ENCODE data around the gene CXCL16. TPM values are rescaled to one million over a fixed set of nuclear protein-coding genes. Genes with fewer than 3 reads are reported as not detected.

Gene CXCL16
- total and polyA plus RNA-seq, 2 experiments from 2014 or later: 1.6 to 4.1 TPM

- Histone ChIP-seq H3K9me3 (ENCODE audit: low read depth) (no peaks in the 10 kb centered on the region), H3K27ac (no peak overlapping the region), H3K9ac (no peak overlapping the region), H3F3A (ENCODE audit: insufficient read depth) (peaks cover 3% of the 10 kb centered on the region; the same call in 1 of the 2 replicates), H3K4me3 (no peak overlapping the region), H3K9me2 (ENCODE audit: insufficient read depth) (no peaks in the 10 kb centered on the region), H3K36me3 (ENCODE audit: low read depth) (no peaks in the 10 kb centered on the region), H3K4me1 (ENCODE audit: insufficient read depth) (peaks cover 4% of the 10 kb centered on the region; the same call in 1 of the 2 replicates), H2AFZ (no peak overlapping the region), H4K20me1 (ENCODE audit: insufficient read depth) (no peaks in the 10 kb centered on the region), H3K79me2 (ENCODE audit: insufficient read depth) (no peaks in the 10 kb centered on the region), H3K4me2 (ENCODE audit: unreplicated experiment) (no peak overlapping the region), H3K27me3 (replicated peaks; ENCODE audit: insufficient read depth) (peaks cover 13% of the 10 kb centered on the region)
- DNase-seq: no peak
- TF ChIP-seq EZH2phosphoT487 (IDR thresholded peaks at IDR 0.05; ENCODE audit: insufficient read depth, low read depth) (no peak), EZH2 (IDR thresholded peaks at IDR 0.05; ENCODE audit: insufficient read depth, poor library complexity, severe bottlenecking) (no peak)
- WGBS, 2 experiments (ENCODE audit: low coverage in 1 of 2, low lambda C conversion rate in 2 of 2, missing lambda C conversion rate in 2 of 2): 54 to 69% methylated on average over 3 of the region's 3 CpGs
- in situ Hi-C loops (cut with MboI): no loop called here
These were observed 24.9 kb upstream of the CXCL16 start for GRCh38 chr17:4764595-4764994.

DNA sequence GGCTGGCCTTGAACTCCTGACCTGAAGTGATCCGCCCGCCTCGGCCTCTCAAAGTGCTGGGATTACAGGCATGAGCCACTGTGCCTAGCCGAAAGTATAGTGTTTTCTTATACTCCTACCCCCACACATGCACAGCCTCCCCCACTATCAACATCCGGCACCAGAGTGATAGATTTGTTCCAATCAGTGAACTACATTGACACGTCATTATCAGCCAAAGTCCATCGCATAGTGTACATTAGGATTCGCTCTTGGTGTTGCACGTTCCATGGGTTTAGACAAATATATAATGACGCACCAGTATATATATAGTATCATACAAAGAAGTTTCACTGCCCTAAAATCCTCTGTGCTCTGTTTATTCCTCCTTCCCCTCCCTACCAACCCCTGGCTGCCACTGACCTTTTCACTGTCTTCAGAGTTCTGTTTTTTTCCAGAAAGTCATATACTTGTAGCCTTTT is 20.1 kb upstream of the CXCL16 start:
- Histone ChIP-seq H3K9me3 (ENCODE audit: low read depth) (no peaks in the 10 kb centered on the region), H3F3A (ENCODE audit: insufficient read depth) (no peaks in the 10 kb centered on the region), H3K27me3 (replicated peaks; ENCODE audit: insufficient read depth) (peaks cover 29% of the 10 kb centered on the region), H3K36me3 (ENCODE audit: low read depth) (no peaks in the 10 kb centered on the region), H3K9me2 (ENCODE audit: insufficient read depth) (no peaks in the 10 kb centered on the region), H3K9ac (no peak overlapping the region), H3K4me2 (ENCODE audit: unreplicated experiment) (no peak overlapping the region), H4K20me1 (ENCODE audit: insufficient read depth) (no peaks in the 10 kb centered on the region), H3K4me3 (no peak overlapping the region), H2AFZ (no peak overlapping the region), H3K4me1 (ENCODE audit: insufficient read depth) (no peaks in the 10 kb centered on the region), H3K27ac (no peak overlapping the region), H3K79me2 (ENCODE audit: insufficient read depth) (no peaks in the 10 kb centered on the region)
- 84 to 87% methylated on average over 10 of the region's 10 CpGs for WGBS, 2 experiments (ENCODE audit: low coverage in 1 of 2, low lambda C conversion rate in 2 of 2, missing lambda C conversion rate in 2 of 2)
- DNase-seq: no peak
- TF ChIP-seq EZH2 (IDR thresholded peaks at IDR 0.05; ENCODE audit: insufficient read depth, poor library complexity, severe bottlenecking) (no peak), EZH2phosphoT487 (IDR thresholded peaks at IDR 0.05; ENCODE audit: insufficient read depth, low read depth) (no peak)
- in situ Hi-C loops (cut with MboI): no loop called here

GRCh38 chr17:4753392-4753791 is 13.7 kb upstream of the CXCL16 start:
- no peak overlapping the region for H3K4me3 ChIP-seq
- 83 to 92% methylated on average over 1 of the region's 1 CpG for WGBS, 2 experiments (ENCODE audit: low coverage in 1 of 2, low lambda C conversion rate in 2 of 2, missing lambda C conversion rate in 2 of 2)
- TF ChIP-seq EZH2phosphoT487 (IDR thresholded peaks at IDR 0.05; ENCODE audit: insufficient read depth, low read depth): no peak
- H3K27me3 ChIP-seq (replicated peaks; ENCODE audit: insufficient read depth): peaks cover 27% of the 10 kb centered on the region
- no peak overlapping the region for H3K9ac ChIP-seq
- H2AFZ ChIP-seq: no peak overlapping the region
- H4K20me1 ChIP-seq (ENCODE audit: insufficient read depth): no peaks in the 10 kb centered on the region
- in situ Hi-C loops (cut with MboI): no loop called here
- no peaks in the 10 kb centered on the region for H3K9me3 ChIP-seq (ENCODE audit: low read depth)
- H3K4me1 ChIP-seq (ENCODE audit: insufficient read depth): no peaks in the 10 kb centered on the region
- H3K4me2 ChIP-seq (ENCODE audit: unreplicated experiment): no peak overlapping the region
- H3K79me2 ChIP-seq (ENCODE audit: insufficient read depth): no peaks in the 10 kb centered on the region
- H3K36me3 ChIP-seq (ENCODE audit: low read depth): no peaks in the 10 kb centered on the region
- no peaks in the 10 kb centered on the region for H3F3A ChIP-seq (ENCODE audit: insufficient read depth)
- H3K9me2 ChIP-seq (ENCODE audit: insufficient read depth): no peaks in the 10 kb centered on the region
- H3K27ac ChIP-seq: no peak overlapping the region
- no peak for DNase-seq

GRCh38 chr17:4751932-4752331 is 12.2 kb upstream of the CXCL16 start:
- H3K4me2 ChIP-seq (ENCODE audit: unreplicated experiment): no peak overlapping the region
- H3K9me3 ChIP-seq (ENCODE audit: low read depth): no peaks in the 10 kb centered on the region
- no peaks in the 10 kb centered on the region for H3K9me2 ChIP-seq (ENCODE audit: insufficient read depth)
- H3K4me1 ChIP-seq (ENCODE audit: insufficient read depth): no peaks in the 10 kb centered on the region
- no peak overlapping the region for H3K4me3 ChIP-seq
- in situ Hi-C loops (cut with MboI): no loop called here
- H3K79me2 ChIP-seq (ENCODE audit: insufficient read depth): no peaks in the 10 kb centered on the region
- 66 to 68% methylated on average over 5 of the region's 5 CpGs for WGBS, 2 experiments (ENCODE audit: low coverage in 1 of 2, low lambda C conversion rate in 2 of 2, missing lambda C conversion rate in 2 of 2)
- H4K20me1 ChIP-seq (ENCODE audit: insufficient read depth): no peaks in the 10 kb centered on the region
- H3K9ac ChIP-seq: no peak overlapping the region
- no peak overlapping the region for H2AFZ ChIP-seq
- no peak for DNase-seq
- no peaks in the 10 kb centered on the region for H3F3A ChIP-seq (ENCODE audit: insufficient read depth)
- H3K27ac ChIP-seq: no peak overlapping the region
- H3K27me3 ChIP-seq (replicated peaks; ENCODE audit: insufficient read depth): peaks cover 15% of the 10 kb centered on the region; the same call in 1 of the 2 replicates
- H3K36me3 ChIP-seq (ENCODE audit: low read depth): no peaks in the 10 kb centered on the region
- no peak for TF ChIP-seq EZH2 (IDR thresholded peaks at IDR 0.05; ENCODE audit: insufficient read depth, poor library complexity, severe bottlenecking)
- no peak for TF ChIP-seq EZH2phosphoT487 (IDR thresholded peaks at IDR 0.05; ENCODE audit: insufficient read depth, low read depth)

- no peak overlapping the region for H3K4me3 ChIP-seq
- H3K36me3 ChIP-seq (ENCODE audit: low read depth): no peaks in the 10 kb centered on the region
- H3K9me3 ChIP-seq (ENCODE audit: low read depth): no peaks in the 10 kb centered on the region
- 31 to 32% methylated on average over 3 of the region's 3 CpGs for WGBS, 2 experiments (ENCODE audit: low coverage in 1 of 2, low lambda C conversion rate in 2 of 2, missing lambda C conversion rate in 2 of 2)
- in situ Hi-C loops (cut with MboI): no loop called here
- H2AFZ ChIP-seq: no peak overlapping the region
- no peak overlapping the region for H3K9ac ChIP-seq
- H3K4me2 ChIP-seq (ENCODE audit: unreplicated experiment): no peak overlapping the region
- H3K4me1 ChIP-seq (ENCODE audit: insufficient read depth): no peaks in the 10 kb centered on the region
- H3F3A ChIP-seq (ENCODE audit: insufficient read depth): no peaks in the 10 kb centered on the region
- H3K27ac ChIP-seq: no peak overlapping the region
- no peaks in the 10 kb centered on the region for H3K9me2 ChIP-seq (ENCODE audit: insufficient read depth)
- TF ChIP-seq EZH2 (IDR thresholded peaks at IDR 0.05; ENCODE audit: insufficient read depth, poor library complexity, severe bottlenecking): no peak
- no peak for TF ChIP-seq EZH2phosphoT487 (IDR thresholded peaks at IDR 0.05; ENCODE audit: insufficient read depth, low read depth)
- no peaks in the 10 kb centered on the region for H4K20me1 ChIP-seq (ENCODE audit: insufficient read depth)
- H3K27me3 ChIP-seq (replicated peaks; ENCODE audit: insufficient read depth): peaks cover 12% of the 10 kb centered on the region; the same call in 1 of the 2 replicates
- no peak for DNase-seq
- H3K79me2 ChIP-seq (ENCODE audit: insufficient read depth): no peaks in the 10 kb centered on the region
These were observed 10.9 kb upstream of the CXCL16 start for GRCh38 chr17:4750606-4751005.
